DND-41 (cell line): ENCODE measurements around the gene TGFA.

ENCODE experiments used
- ATAC-seq: fragments of 200-7000 bp; cut with Tn5 transposase; 3 replicates; pipeline ENCODE4 v1.9.1; 2021; ENCODE audit warnings: low read depth; ENCODE audit not compliant: insufficient read depth
- DNase-seq: peaks from one replicate; pipeline ENCODE4 v3.0.0-alpha.2; 2020
- H2AFZ ChIP-seq: 2 replicates; pipeline ENCODE4 v1.6.0; 2012; ENCODE audit warnings: low read depth, low read length
- H3K27ac ChIP-seq: 2 replicates; pipeline ENCODE4 v1.5.1; 2012; ENCODE audit warnings: low read length, inconsistent platforms
- H3K27me3 ChIP-seq: fragments of 200-600 bp; sonication (generic); 2 replicates; pipeline ENCODE4 v1.6.0; 2012; ENCODE audit warnings: low read length, mild to moderate bottlenecking, inconsistent platforms; ENCODE audit not compliant: insufficient read depth, poor library complexity
- H3K36me3 ChIP-seq: 2 replicates; pipeline ENCODE4 v1.5.1; 2012; ENCODE audit warnings: low read length, inconsistent platforms; ENCODE audit not compliant: insufficient read depth
- H3K4me1 ChIP-seq: 2 replicates; pipeline ENCODE4 v1.5.1; 2012; ENCODE audit warnings: mild to moderate bottlenecking, low read length; ENCODE audit not compliant: insufficient read depth
- H3K4me2 ChIP-seq: 2 replicates; pipeline ENCODE4 v1.6.0; 2012; ENCODE audit warnings: mild to moderate bottlenecking, moderate library complexity, low read length, inconsistent platforms; ENCODE audit not compliant: insufficient read depth
- H3K4me3 ChIP-seq, 2 experiments: fragments of 200-600 bp in 1 of 2; shearing (Covaris generic) in 1 of 2; 2 replicates each; pipeline ENCODE4 v1.5.1; 2012 to 2016; ENCODE audit warnings: inconsistent platforms in 2 of 2, low read length in 2 of 2, mild to moderate bottlenecking in 2 of 2, low read depth in 1 of 2, moderate library complexity in 1 of 2
- H3K79me2 ChIP-seq: 2 replicates; pipeline ENCODE4 v1.6.0; 2012; ENCODE audit warnings: low read length, inconsistent platforms; ENCODE audit not compliant: insufficient read depth
- H3K9ac ChIP-seq: 2 replicates; pipeline ENCODE4 v1.6.0; 2012; ENCODE audit warnings: low read depth, mild to moderate bottlenecking, inconsistent platforms, low read length, moderate library complexity
- H3K9me3 ChIP-seq: 2 replicates; pipeline ENCODE4 v1.5.1; 2012; ENCODE audit warnings: low read length, moderate library complexity, mild to moderate bottlenecking, inconsistent platforms; ENCODE audit not compliant: insufficient read depth, severe bottlenecking
- H4K20me1 ChIP-seq: 2 replicates; pipeline ENCODE4 v1.6.0; 2012; ENCODE audit warnings: low read length; ENCODE audit not compliant: insufficient read depth
- EZH2 ChIP-seq: IDR thresholded peaks from 3 replicates; pipeline ENCODE4 v1.6.1; 2012; ENCODE audit warnings: borderline replicate concordance, low read depth, mild to moderate bottlenecking, moderate library complexity, low read length, inconsistent platforms; ENCODE audit not compliant: severe bottlenecking
- TF ChIP-seq, protein P1 (sequence below): IDR thresholded peaks from 2 replicates; pipeline ENCODE4 v1.5.1; 2012; ENCODE audit warnings: borderline replicate concordance, low read length, moderate library complexity, mild to moderate bottlenecking; ENCODE audit not compliant: poor library complexity, severe bottlenecking; ENCODE audit errors: extremely low read depth

TGFA gene

DNA sequence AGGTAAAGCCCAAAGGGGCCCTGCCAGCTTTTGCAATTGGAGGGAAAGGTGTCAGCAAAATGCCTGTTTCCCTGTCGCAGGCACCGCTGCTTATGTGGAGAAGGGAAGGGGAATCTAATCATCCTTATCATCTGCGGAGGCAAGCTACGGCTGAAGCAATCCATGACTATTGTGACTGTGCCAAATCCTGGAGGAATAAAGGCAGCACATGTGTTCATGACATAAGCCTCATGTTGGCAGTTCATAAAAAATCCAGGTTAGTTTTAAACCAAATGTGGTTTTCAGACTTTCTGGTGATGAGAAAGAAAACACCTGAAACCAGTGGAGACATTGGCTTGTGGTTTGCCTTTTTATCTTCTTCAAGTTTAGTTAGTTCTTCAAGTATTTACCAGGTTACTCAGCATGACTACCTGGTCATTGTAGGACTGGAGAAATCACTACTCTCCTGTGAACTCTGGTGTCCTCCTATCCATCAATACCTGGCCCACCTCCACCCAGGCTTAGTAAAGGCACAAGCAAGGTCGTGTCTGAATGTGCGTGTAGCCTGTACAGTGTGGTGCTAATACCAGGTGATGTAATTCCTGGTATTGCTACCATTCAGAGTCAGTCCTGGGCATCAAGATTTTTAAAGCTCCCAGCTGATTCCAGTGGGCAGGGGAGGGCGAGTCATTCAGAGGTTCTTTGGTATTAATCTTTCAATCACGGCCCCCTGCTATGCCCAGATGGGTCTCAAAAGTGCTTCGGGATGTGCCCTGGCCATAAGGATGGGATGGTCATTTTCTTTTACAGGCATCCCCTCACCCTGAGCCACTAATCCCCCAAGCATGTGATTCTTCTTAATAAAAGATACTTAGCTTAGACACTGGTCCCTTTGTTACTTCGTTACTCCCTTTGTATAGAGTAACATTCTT, 96.8 kb downstream of the TGFA start:
- H3K9me3 ChIP-seq = no peaks in the 10 kb centered on the region
- H2AFZ ChIP-seq = no peak overlapping the region
- no peak for TF ChIP-seq EZH2
- TF ChIP-seq, protein P1, sequence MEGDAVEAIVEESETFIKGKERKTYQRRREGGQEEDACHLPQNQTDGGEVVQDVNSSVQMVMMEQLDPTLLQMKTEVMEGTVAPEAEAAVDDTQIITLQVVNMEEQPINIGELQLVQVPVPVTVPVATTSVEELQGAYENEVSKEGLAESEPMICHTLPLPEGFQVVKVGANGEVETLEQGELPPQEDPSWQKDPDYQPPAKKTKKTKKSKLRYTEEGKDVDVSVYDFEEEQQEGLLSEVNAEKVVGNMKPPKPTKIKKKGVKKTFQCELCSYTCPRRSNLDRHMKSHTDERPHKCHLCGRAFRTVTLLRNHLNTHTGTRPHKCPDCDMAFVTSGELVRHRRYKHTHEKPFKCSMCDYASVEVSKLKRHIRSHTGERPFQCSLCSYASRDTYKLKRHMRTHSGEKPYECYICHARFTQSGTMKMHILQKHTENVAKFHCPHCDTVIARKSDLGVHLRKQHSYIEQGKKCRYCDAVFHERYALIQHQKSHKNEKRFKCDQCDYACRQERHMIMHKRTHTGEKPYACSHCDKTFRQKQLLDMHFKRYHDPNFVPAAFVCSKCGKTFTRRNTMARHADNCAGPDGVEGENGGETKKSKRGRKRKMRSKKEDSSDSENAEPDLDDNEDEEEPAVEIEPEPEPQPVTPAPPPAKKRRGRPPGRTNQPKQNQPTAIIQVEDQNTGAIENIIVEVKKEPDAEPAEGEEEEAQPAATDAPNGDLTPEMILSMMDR = no peak
- no peaks in the 10 kb centered on the region for H3K4me1 ChIP-seq
- no peak overlapping the region for H3K9ac ChIP-seq
- peaks cover 23% of the 10 kb centered on the region for H3K27me3 ChIP-seq
- no peak overlapping the region for H3K27ac ChIP-seq
- ATAC-seq = no peak
- no peaks in the 10 kb centered on the region for H4K20me1 ChIP-seq
- no peak overlapping the region for H3K4me2 ChIP-seq
- no peaks in the 10 kb centered on the region for H3K79me2 ChIP-seq
- no peak overlapping the region for H3K4me3 ChIP-seq
- H3K36me3 ChIP-seq = no peaks in the 10 kb centered on the region
- DNase-seq = no peak

DNA sequence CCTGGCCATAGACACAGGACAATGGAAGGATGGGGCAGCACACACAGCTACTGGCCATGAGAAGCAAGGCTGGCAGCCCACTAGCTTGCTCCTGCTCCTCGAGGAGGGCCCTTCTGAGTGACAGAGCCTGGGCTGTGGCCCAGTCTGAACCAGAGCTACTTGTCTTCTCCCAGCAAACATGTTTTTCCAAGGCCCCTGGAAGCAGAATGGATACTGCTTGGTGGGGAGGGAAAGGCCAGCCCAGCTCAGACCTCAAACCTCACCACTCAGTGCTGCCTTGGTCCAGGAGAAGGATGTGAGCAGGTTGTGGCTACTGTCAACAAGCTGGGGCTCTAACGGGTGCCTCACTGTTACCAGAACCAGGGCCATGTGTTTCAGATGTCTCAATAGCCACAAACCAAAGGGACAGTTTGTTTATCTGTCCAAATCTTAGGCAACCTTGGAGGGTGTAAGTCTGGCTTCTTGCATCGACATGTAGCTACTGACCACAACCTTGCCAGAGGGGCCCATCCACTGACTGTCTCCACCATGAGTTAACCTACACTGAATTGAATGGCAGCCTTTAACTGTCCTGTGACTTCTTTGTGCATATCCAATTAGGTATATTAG, 98.6 kb downstream of the TGFA start:
- ATAC-seq = no peak
- H4K20me1 ChIP-seq = no peaks in the 10 kb centered on the region
- H3K9ac ChIP-seq = no peak overlapping the region
- H3K79me2 ChIP-seq = no peaks in the 10 kb centered on the region
- no peaks in the 10 kb centered on the region for H3K36me3 ChIP-seq
- H3K4me2 ChIP-seq = no peak overlapping the region
- DNase-seq = no peak
- peaks cover 20% of the 10 kb centered on the region for H3K27me3 ChIP-seq
- H3K27ac ChIP-seq = no peak overlapping the region
- H3K4me1 ChIP-seq = no peaks in the 10 kb centered on the region
- H2AFZ ChIP-seq = no peak overlapping the region
- no peak for TF ChIP-seq EZH2
- TF ChIP-seq, protein P1 = no peak
- H3K4me3 ChIP-seq = no peak overlapping the region
- H3K9me3 ChIP-seq = no peaks in the 10 kb centered on the region

DNA sequence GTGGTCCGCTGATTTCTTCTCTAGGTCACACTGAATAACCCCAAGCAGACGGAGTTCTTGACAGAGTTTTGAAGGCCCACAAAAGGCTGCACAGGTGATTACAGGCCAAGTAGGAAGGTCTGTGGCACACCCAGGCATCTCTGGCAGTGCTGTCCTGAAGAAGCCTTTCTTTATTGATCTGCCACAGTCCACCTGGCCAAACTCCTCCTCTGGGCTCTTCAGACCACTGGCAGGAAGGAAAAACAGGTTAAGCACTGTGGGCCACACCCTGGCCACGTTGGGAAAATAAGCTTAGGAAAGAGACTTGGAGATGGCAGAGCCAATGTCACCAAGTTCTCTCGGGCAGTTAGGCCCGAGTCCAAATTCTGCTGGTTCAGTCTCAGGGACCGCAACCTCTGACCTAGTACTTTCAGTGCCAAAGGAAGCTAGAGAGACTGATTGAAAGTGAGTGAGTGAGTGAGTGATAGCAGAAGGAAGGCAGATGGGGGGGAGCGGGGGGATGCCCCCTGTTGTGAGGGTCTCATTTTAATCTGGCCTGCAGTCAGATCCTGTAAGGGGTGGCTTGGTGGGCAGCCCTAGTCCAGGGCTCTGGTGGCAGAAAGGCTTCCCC, 102.9 kb downstream of the TGFA start:
- no peak for ATAC-seq

More for the DNA sequence above, 102.9 kb downstream of the TGFA start:
- no peak overlapping the region for H3K9ac ChIP-seq
- no peak for TF ChIP-seq EZH2
- TF ChIP-seq, protein P1 = no peak
- no peak overlapping the region for H3K4me2 ChIP-seq
- no peaks in the 10 kb centered on the region for H4K20me1 ChIP-seq
- H3K4me1 ChIP-seq = no peaks in the 10 kb centered on the region
- no peaks in the 10 kb centered on the region for H3K36me3 ChIP-seq
- no peak overlapping the region for H3K4me3 ChIP-seq
- no peak for DNase-seq
- H2AFZ ChIP-seq = no peak overlapping the region
- H3K27ac ChIP-seq = no peak overlapping the region
- H3K79me2 ChIP-seq = no peaks in the 10 kb centered on the region
- no peaks in the 10 kb centered on the region for H3K9me3 ChIP-seq
- H3K27me3 ChIP-seq = peaks cover 10% of the 10 kb centered on the region
